T-helper 9 cell (primary cell): Measurements from ENCODE around the gene IQSEC1.

Experiments
- DNase-seq: peaks from one replicate; pipeline ENCODE4 v3.0.0-alpha.2; 2020

Gene IQSEC1

DNA sequence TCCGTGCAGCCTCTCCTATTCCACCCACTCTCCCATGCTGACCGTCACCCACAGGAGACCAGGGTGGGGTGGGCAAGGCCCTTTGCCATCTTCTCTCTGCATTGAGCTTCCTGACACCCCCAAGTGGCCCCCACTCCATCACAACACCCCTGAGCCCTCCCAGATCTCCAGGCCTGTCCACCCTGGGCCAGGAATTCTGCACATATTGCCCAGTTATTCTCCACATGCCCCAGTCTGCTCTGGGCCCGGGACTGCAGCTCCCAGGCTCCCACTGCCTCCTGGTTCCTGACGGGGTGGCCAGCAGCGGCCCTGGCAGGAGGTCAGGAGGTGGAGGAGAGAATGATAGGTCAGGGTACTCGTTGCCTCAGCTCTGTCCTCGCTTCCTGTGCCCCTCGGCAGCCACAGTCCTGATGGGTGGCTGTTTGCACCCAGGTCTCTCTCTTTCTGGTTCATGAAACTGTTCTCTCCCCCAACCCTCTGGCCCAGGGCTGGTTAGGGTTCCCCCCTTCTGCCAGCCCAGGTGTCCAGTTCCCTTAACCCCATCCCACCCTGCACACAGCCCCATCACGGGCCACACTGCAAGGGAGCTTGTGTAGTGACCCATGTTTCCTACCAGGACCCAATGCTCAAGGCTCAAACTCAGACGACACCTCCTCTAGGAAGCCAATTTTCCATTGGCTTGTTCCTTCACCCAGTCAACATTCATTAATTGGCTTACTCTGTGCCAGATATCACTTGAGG lies 47.3 kb downstream of the IQSEC1 start:
- DNase-seq = no peak

GRCh38 chr3:13025090-13025489 lies 48.1 kb downstream of the IQSEC1 start:
- no peak for DNase-seq

- DNase-seq = no peak
Observed at GRCh38 chr3:13024765-13025065, 48.5 kb downstream of the IQSEC1 start.

DNA sequence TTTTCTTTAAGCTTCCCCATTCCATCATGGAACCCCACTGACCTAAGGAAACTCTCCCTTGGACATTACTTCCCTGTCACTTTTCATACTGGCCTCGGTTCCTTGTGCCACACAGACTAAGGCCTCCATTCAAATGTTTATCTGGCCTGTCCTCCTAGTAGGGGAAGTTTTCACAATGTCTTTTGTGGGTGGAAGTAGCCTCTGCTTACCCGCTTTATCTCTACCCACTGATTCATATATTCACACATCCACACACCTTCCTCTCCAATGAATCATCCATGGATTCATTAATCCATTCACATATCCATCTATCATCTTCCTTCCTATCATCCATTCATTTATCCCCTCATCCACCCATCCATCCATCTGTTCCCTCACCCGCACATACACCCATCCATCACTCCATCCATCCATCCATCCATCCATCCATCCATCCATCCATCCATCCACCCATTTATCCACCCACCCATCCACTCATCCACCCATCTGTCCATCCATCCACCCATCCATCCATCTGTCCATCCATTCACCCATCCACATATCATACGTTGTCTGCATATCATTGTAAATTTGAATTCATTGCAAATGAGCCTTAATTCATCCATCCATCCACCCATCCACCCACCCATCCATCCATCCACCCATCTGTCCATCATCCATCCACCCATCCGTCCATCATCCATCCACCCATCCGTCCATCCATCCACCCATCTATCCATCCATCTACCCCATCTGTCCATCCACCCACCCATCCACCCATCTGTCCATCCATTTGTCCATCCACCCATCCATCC lies 49.1 kb downstream of the IQSEC1 start:
- no peak for DNase-seq

DNA sequence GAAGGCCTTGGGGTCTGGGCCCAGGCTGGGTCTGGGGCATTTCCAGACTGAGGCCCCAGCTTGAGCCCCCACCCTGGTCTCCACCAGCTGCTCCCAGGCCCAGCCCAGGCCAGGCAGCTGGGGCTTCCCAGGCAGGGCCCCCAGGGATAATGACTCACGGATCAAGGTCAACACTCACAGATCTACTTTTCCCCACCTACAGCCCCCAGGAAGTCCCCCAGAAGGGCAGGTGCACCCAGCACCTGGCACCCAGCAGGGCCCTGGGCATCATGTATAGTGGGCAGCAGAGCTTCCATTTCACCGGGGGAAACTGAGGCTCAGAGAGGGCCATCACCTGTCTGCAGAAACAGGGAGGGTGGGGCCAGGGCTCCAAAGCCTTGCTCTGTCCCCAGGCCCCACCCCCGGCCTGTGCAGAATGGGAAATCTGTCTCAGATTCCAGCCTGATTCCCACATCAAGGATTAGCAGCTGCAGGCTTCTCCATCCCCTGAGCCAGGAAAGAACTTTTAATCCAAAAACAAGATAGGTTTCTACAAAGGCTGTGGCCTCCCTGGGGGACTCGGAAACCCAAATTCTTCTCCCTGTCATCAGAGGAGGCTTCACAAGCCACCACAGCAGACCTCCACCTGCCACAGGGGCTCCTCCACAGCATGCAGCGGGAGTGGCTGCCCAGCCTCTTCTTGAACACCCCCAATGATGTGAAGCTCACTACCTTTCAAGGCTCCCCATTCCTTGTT lies 49.8 kb downstream of the IQSEC1 start:
- no peak for DNase-seq

DNA sequence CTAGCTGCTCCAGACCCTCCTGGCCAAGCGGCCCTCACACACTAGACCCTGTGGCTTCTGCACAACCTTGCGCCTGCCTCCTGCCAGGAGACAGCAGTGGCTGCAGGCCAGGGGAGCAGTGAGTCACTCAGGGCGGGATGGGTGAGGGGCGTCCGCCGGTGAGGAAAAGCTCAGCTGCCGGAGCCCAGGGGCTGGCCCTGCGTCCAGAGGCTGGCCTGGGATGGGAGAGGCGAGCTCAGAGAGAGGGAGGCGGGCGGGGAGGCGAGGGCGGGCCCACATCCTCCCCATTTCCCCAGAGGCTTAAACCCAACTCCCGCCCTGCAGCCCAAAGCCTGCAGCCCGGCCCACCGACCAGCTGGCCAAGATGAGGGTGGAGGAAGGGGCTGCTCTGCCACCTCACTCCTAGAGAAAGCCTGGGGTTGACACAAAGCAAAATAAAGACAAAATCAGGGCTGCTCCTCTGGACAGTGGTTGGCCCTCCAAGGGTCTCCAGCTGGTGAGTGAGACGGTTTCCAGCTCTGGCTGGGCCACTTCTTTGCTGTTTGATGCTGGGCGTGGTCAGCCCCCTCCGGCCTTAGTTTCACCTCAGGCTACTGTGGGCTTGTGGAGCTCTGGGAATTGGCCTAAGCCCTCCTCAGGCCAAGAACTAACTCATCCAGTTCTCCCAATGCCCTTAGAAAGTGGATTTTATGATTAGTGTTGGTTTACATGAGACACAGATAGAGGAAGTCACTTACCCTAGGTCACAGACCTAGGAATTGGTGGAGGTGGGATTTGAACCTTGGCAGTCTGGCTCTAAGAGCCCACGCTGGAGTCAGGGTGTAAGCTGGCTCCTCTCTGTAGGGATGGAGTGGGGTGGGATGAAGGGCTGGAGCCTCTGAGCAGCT lies 50.6 kb downstream of the IQSEC1 start:
- no peak for DNase-seq

- DNase-seq = no peak
Observed at GRCh38 chr3:13021141-13022114, 51.8 kb downstream of the IQSEC1 start.

GRCh38 chr3:13020159-13020750 lies 53.0 kb downstream of the IQSEC1 start:
- no peak for DNase-seq

DNA sequence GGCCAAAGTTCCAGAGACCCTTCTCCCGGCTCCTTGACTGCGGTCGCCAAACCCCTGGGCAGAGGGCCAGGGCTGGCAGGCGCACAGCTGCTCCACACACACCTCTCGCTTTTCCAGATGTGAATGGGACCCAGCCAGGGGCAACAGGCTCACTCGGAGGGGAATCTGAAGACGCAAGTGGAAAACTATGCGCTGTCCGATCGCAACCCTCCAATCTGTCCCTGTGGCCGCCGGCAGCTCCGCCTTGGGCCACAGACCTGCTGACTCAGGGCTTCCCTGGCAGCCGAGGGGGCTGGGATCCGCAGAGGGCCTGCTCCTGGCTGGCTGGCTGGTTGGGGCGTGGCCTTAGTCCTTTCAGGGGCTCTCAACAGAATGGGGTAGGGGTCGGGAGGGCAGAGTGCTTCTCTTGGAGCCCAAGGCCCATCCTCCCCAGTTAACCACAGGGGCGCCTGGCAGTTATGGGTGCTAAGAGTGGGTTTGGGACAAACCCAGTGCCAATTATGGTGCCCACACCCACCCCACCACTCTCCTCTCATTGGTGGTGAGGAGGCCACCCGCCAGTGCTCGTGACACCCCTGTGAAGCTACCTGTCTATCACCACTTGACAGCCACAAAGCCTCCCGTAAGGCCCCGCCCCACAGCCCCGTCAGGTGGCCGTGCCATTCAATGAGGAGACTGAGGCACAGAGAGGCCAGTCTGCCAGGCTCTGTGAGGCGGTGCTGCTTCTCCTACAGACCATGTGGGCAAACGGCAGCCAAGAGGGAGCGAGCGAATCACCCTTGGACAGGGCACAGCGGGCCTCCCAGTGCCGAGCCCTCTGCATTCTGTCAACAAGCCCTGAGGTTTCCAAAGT lies 53.8 kb downstream of the IQSEC1 start:
- DNase-seq = no peak

- DNase-seq = no peak
Observed at GRCh38 chr3:13018561-13019242, 54.5 kb downstream of the IQSEC1 start.

DNA sequence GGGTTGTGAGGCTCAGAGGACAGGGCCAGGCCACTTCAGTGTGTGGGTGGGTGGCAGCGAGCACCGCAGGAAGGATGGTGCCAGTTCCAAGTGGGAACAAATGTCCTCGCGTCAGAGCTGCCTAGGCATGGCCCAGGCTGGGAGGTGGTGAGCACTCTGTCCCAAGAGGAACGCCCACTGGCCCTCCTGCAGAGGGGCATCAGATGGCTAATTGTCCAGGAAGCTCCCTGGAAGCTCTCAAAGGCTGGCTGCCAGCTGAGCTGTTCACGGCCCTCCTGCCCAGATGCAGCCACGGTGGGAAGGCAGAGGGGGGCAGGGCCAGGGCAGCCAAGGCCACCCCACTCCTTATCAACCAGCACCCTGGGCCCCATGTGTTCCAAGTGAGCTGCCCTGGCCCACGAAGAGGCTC lies 55.2 kb downstream of the IQSEC1 start:
- no peak for DNase-seq

GRCh38 chr3:13017361-13018042 lies 55.7 kb downstream of the IQSEC1 start:
- no peak for DNase-seq

DNA sequence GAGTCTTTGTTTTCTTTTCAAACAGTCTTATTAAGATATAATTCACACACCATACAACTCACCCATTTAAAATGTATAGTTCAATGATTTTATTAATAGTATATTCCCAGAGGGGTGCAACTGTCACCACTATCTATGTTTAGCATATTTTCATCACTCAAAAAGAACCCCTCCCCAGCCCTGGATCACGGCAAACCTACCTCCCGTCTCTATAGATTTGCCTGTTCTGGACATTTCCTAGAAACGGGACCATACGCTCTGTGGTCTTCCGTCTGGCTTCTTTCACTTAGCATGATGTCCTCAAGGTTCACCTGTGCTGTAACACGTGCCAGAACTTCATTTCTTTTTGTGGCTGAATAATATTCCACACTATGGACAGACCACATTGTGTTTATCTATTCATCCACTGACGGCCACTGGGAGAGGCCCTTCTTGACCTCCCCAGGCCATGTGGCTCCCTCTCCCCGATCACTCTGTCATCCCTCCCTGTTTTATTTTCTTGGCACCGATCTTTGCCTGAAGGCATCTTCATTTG lies 56.4 kb downstream of the IQSEC1 start:
- no peak for DNase-seq

DNA sequence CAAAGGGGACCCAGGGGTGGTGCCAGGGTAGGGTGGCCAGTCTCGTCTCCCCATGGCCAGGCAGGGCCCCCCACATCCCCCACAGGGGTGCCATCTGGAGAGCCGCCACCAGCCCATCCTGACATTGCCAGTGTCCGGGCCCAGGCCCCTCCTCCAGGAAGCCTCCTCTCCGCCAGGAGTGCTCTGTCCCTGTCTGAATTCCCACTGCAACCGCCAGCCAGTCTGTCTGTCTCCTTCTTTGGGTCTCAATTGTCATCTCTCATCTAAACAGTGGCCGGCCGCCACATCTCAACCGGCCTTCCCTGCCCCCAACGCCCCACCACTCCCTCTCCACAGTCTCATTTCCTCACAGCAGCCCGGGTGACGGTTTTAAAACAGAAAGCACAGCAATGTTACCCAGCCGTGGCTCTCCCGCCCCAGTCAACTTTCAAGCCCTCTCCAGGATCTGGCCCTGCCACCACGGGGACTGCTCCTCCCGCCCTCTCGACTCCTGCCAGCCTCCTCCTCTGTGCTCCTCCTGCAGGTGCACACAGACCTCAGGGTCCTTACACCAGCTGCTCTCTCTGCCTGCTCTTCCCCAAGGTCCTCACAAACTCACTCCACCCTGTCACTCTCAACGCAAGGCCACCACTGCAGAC lies 57.0 kb downstream of the IQSEC1 start:
- peak; percentile 38 for DNase-seq

DNA sequence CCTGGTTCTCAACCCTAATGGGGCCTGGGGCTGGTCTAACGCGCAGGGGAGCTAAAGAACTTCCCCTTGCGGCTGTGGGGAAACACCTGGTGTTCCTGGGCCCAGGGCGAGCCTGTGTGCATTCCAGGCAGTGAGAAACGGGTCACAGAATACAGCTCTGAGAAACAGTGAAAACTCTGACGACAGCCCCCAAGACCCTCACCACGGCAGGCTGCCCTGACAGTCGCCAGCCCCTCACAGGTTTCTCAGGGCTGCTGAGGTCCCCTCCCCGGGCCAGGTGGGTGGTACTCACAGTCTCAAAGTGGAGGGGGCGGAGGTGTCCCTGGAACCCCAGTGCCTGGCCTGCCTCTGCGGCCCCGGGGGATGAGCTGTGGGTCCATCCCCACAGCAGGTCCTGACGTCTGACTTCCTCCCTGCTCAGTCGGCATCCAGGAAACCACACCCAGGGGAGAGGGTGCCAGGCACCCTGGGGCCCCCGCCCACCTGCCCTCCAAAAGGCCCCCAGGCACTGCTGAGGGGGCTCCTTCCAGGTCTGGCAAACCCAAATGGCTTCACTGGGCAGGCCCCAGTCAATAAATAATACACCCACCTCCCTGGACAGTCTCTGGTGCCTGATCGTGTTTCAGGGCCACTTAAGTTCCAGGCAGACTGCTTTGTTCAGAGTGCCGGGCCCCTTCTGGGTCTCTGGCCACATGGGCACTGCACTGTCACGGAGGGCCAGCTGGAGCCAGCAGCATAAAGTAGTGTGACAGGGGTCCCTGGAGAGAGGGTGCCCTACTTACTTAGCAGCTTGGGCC lies 57.7 kb downstream of the IQSEC1 start:
- DNase-seq = peak; percentile 46

GRCh38 chr3:13014755-13015285 lies 58.4 kb downstream of the IQSEC1 start:
- no peak for DNase-seq
